ENCODE measurements around the gene GRAMD4. TPM values are rescaled to one million over a fixed set of nuclear protein-coding genes. Genes with fewer than 3 reads are reported as not detected.

GRAMD4 gene
- polyA plus RNA-seq, 1 experiment, result 7.5 TPM

GRCh38 chr22:46652847-46653331, 32.7 kb downstream of the GRAMD4 start:
- H3K4me3 ChIP-seq (ENCODE audit: low read depth, low read length), result no peak overlapping the region
- DNase-seq (ENCODE audit: low read depth, low spot score), result no peak
- TF ChIP-seq CTCF (IDR thresholded peaks at IDR 0.05; ENCODE audit: low read depth, low read length), result no peak
- ChIA-PET POLR2A (interaction anchor here (0.6 to 1.4 kb wide), 2 partner anchors 12 to 54 kb away, joined by 3 to 4 read pairs; no protein-coding TSS in a partner anchor), CTCF (no interaction called here)
- H3K9me3 ChIP-seq (ENCODE audit: control insufficient read depth, insufficient read depth, low read length), result no peaks in the 10 kb centered on the region; the same call in 1 of the 2 replicates
- H3K27me3 ChIP-seq (ENCODE audit: control insufficient read depth, insufficient read depth, low read length), result peaks cover 5% of the 10 kb centered on the region
- H3K27ac ChIP-seq (ENCODE audit: low read depth, low read length), result peak overlapping the region; percentile 31

- Histone ChIP-seq H3K9me3 (ENCODE audit: control insufficient read depth, insufficient read depth, low read length) (no peaks in the 10 kb centered on the region; the same call in 1 of the 2 replicates), H3K27me3 (ENCODE audit: control insufficient read depth, insufficient read depth, low read length) (peaks cover 5% of the 10 kb centered on the region), H3K4me3 (ENCODE audit: low read depth, low read length) (no peak overlapping the region), H3K27ac (ENCODE audit: low read depth, low read length) (no peak overlapping the region)
- no peak for TF ChIP-seq CTCF (IDR thresholded peaks at IDR 0.05; ENCODE audit: low read depth, low read length)
- CTCF ChIA-PET, result no interaction called here
- POLR2A ChIA-PET, result no interaction called here
- DNase-seq (ENCODE audit: low read depth, low spot score), result no peak
Observed at GRCh38 chr22:46653596-46653995, 33.4 kb downstream of the GRAMD4 start.

- ChIA-PET POLR2A (no interaction called here), CTCF (no interaction called here)
Observed at GRCh38 chr22:46654426-46654825, 34.2 kb downstream of the GRAMD4 start.

GRCh38 chr22:46654927-46655595, 34.9 kb downstream of the GRAMD4 start:
- ChIA-PET CTCF (no interaction called here), POLR2A (no interaction called here)
- no peak for DNase-seq (ENCODE audit: low read depth, low spot score)

More at GRCh38 chr22:46654426-46654825, 34.2 kb downstream of the GRAMD4 start:
- TF ChIP-seq CTCF (IDR thresholded peaks at IDR 0.05; ENCODE audit: low read depth, low read length), result no peak
- Histone ChIP-seq H3K4me3 (ENCODE audit: low read depth, low read length) (no peak overlapping the region), H3K27me3 (ENCODE audit: control insufficient read depth, insufficient read depth, low read length) (peaks cover 5% of the 10 kb centered on the region), H3K9me3 (ENCODE audit: control insufficient read depth, insufficient read depth, low read length) (no peaks in the 10 kb centered on the region; the same call in 1 of the 2 replicates), H3K27ac (ENCODE audit: low read depth, low read length) (no peak overlapping the region)
- no peak for DNase-seq (ENCODE audit: low read depth, low spot score)

More at GRCh38 chr22:46654927-46655595, 34.9 kb downstream of the GRAMD4 start:
- Histone ChIP-seq H3K27me3 (ENCODE audit: control insufficient read depth, insufficient read depth, low read length) (peaks cover 5% of the 10 kb centered on the region), H3K4me3 (ENCODE audit: low read depth, low read length) (no peak overlapping the region), H3K27ac (ENCODE audit: low read depth, low read length) (no peak overlapping the region), H3K9me3 (ENCODE audit: control insufficient read depth, insufficient read depth, low read length) (no peaks in the 10 kb centered on the region; the same call in 1 of the 2 replicates)
- no peak for TF ChIP-seq CTCF (IDR thresholded peaks at IDR 0.05; ENCODE audit: low read depth, low read length)

Data from AG04450 (cell line).